Astrocyte of the cerebellum (primary cell): ENCODE data around the gene PLD3.
"Not testable (repeated sequence)": the region's sequence is repeated elsewhere in the genome, so short reads cannot be mapped to it uniquely, and the experiment has no call there.

ENCODE experiments used
- DNase-seq: peaks from one replicate; pipeline ENCODE4 v3.0.0-alpha.2; 2011; ENCODE audit warnings: low read depth
- H3K4me3 ChIP-seq: 2 replicates; pipeline ENCODE4 v1.5.1; 2011; ENCODE audit warnings: mild to moderate bottlenecking, low read depth, low read length, moderate library complexity
- in situ Hi-C: cut with HindIII; loops from 2 replicates; pipeline ENCODE4 v1.10.0; 2017; ENCODE audit warnings: low sequenced_read_pairs
- TF ChIP-seq, protein P1 (sequence below): IDR thresholded peaks from 2 replicates; pipeline ENCODE4 v1.5.1; 2012; ENCODE audit warnings: low read length, low read depth, moderate library complexity, mild to moderate bottlenecking; ENCODE audit errors: missing control alignments

PLD3 gene

DNA sequence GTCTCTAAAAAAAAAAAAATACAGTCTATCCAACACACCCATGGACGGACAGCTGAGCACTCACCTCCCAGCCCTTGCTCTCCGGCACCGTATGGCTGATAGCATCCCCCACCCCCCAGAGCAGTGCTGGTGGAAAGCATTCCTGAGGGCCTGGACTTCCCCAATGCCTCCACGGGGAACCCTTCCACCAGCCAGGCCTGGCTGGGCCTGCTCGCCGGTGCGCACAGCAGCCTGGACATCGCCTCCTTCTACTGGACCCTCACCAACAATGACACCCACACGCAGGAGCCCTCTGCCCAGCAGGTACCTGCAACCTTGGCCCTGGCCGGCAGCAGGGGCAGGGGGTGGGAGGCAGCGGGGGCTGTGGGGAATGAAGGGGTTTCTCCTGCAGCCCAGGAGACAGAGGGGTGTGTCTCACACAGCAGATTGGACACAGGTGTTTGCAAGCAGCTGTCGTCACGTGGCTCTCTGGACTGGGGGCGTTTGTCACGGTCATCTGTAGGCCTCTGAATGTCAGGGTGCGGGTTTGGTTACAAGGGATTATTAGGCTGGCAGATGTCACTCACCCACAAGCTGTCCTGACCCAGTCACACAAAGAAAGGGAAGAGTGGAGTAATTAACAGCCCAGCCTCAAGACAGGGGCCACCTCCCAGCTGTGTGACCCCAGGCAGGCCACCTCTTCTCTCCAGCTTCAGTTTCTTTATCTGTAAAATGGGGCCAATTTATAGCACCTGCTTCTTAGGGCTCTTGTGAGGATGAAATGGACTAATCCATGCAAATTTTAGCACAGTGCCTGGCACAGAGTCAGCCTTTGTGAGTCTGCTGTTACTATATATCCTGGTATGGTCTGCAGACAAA is 19.3 kb downstream of the PLD3 start:
- TF ChIP-seq, protein P1, sequence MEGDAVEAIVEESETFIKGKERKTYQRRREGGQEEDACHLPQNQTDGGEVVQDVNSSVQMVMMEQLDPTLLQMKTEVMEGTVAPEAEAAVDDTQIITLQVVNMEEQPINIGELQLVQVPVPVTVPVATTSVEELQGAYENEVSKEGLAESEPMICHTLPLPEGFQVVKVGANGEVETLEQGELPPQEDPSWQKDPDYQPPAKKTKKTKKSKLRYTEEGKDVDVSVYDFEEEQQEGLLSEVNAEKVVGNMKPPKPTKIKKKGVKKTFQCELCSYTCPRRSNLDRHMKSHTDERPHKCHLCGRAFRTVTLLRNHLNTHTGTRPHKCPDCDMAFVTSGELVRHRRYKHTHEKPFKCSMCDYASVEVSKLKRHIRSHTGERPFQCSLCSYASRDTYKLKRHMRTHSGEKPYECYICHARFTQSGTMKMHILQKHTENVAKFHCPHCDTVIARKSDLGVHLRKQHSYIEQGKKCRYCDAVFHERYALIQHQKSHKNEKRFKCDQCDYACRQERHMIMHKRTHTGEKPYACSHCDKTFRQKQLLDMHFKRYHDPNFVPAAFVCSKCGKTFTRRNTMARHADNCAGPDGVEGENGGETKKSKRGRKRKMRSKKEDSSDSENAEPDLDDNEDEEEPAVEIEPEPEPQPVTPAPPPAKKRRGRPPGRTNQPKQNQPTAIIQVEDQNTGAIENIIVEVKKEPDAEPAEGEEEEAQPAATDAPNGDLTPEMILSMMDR, result no peak
- no peak for DNase-seq
- in situ Hi-C loops, result no loop called here
- H3K4me3 ChIP-seq, result no peak overlapping the region

DNA sequence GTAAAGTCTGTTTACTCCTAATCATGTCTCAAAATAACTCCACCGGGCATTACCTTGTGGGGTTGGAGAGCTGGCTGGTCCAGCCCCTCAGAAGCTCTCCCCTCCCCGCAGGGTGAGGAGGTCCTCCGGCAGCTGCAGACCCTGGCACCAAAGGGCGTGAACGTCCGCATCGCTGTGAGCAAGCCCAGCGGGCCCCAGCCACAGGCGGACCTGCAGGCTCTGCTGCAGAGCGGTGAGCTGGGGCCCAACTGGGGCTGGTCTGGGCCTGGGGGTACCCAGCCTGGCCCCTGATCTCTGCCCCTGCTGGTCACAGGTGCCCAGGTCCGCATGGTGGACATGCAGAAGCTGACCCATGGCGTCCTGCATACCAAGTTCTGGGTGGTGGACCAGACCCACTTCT is 21.3 kb downstream of the PLD3 start:
- TF ChIP-seq, protein P1, result no peak
- no peak overlapping the region for H3K4me3 ChIP-seq
- in situ Hi-C loops, result no loop called here
- DNase-seq, result no peak

DNA sequence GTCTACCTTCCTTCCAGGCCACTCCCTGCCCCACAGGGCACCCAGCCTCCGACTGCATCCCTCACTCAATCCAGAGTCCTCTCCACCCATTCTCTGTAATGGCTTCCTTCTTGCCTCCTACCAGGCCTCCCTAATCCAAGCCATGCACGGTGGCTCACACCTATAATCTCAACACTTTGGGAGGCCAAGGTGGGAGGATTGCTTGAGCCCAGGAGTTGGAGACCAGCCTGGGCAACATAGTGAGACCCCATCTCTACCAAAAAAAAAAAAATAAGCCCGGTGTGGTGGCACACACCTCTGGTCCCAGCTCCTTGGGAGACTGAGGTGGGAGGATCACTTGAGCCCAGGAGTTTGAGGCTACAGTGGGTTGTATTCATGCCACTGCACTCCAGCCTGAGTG is 21.8 kb downstream of the PLD3 start:
- DNase-seq, H3K4me3 ChIP-seq, in situ Hi-C loops: not testable (repeated sequence)

DNA sequence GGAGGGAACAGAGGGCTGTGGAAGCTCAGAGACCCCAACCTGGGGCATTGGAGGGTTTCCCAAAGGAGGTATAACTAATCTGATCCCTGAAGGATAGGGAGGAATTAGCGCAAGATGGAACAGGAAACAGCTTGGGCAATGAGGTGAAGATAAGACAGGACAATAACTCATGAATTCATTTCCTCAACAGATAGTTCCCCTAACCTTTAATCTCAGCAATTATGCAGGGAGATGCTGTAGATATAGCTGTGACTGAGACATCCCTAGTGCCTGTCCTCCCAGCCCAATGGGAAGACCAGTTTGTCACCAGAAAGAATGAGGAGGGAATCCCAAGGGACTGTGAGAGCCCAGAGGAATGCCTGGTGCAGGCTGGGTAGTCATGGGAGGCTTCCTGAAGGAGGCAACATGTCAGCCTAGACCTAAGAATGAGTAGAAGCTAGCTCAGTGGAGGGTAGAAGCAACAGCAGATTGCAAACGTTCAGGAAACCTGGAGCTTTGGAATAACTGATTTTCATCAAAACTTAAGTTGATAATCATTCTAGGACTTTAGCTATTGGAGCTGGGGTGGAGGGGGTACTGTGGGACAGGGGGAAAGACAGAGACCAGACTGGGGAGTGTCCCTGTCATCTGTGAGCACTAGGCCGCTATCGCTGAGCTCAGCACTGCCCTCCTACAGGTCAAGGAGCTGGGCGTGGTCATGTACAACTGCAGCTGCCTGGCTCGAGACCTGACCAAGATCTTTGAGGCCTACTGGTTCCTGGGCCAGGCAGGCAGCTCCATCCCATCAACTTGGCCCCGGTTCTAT is 22.7 kb downstream of the PLD3 start:
- DNase-seq, result no peak
- in situ Hi-C loops, result no loop called here
- TF ChIP-seq, protein P1, result no peak
- no peak overlapping the region for H3K4me3 ChIP-seq

DNA sequence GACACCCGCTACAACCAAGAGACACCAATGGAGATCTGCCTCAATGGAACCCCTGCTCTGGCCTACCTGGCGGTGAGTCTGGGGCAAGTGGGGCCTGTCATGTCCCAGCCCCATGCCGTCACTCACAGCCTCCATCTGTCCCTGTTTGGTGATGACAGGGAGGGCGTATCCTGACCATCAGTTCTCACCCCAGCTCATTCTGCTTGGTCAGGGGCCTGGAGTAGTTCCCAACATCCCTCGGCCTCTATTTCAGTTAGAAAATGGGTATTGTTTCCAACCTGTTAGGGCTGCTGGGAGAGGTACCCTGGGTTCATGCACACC is 23.3 kb downstream of the PLD3 start:
- DNase-seq, result no peak
- H3K4me3 ChIP-seq, result no peak overlapping the region
- TF ChIP-seq, protein P1, result no peak
- in situ Hi-C loops, result no loop called here

DNA sequence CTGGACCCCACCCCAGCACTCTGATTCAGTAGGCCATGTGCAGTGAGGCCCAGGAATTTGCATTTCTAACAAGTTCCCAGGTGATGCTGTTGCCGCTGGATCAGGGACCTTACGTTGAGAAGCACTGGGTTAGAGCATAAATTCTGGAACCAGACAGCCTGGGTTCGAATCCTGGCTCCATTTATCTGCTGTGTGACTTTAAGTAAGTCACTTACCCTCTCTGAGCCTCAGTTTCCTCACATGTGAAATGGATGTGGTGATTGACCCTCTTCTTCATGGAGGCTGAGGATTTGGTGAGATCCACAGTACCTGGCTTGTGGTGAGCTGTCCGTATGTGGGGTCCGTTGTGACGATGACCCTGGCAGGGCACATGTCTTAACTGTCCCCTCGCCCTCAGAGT is 25.6 kb downstream of the PLD3 start:
- no peak for DNase-seq
- TF ChIP-seq, protein P1, result no peak
- H3K4me3 ChIP-seq, result no peak overlapping the region
- in situ Hi-C loops, result no loop called here
